ENCODE results near the gene RBKS. TPM values are rescaled to one million over a fixed set of nuclear protein-coding genes. Genes with fewer than 3 reads are reported as not detected.

The RBKS gene
- total and polyA plus RNA-seq, 2 donors, result 1.8 to 4.2 TPM

DNA sequence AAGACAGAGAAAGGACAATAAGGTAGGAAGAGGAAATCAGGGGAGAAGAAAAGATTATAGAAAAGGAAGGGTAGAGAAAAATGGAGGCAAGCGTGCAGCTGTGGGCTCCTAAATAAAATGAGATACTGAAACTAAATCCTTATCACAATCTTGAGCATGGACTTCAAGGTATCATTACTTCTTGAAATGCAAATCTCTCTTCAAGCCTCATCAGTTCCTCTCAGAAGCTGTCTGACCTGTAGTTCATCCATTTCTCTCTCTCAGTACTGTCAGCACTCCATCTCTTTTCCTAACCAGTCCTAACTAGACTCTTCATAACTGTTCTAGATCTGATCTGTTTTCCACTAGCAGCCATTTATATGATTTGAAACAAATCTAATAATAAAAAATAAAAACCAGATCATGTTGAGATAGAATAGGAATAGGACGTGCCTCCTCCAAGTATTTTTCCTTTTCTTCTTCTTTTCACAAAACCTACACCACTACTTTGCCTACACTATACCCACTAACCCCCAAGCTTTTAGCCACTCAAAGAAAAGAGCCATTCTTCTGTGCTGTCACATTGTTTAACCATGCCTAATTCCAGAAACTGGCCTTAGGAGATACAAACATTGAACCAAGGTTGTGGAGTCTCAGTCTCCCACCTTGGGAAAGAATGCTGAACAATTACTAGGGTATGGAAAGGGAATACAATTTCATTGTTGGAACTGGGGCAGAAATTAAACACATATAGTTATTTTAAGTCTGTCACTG, 21.4 kb upstream of the RBKS start:
- no peaks in the 10 kb centered on the region for H3K36me3 ChIP-seq (ENCODE audit: control insufficient read depth in 2 of 2, insufficient read depth in 2 of 2, low read length in 1 of 2)
- no peaks in the 10 kb centered on the region for H3K27me3 ChIP-seq (ENCODE audit: control insufficient read depth in 2 of 2, insufficient read depth in 1 of 2, low read length in 1 of 2)
- H3K27ac ChIP-seq (ENCODE audit: low read depth in 1 of 2, low read length in 1 of 2), result no peak overlapping the region
- H3K9me3 ChIP-seq (ENCODE audit: control insufficient read depth in 2 of 2, insufficient read depth in 1 of 2, low read length in 1 of 2), result no peaks in the 10 kb centered on the region
- DNase-seq (ENCODE audit: low read depth in 6 of 9, low spot score in 9 of 9), result no peak
- H3K4me1 ChIP-seq (ENCODE audit: control insufficient read depth in 2 of 2, insufficient read depth in 2 of 2, low read length in 2 of 2), result no peaks in the 10 kb centered on the region
- WGBS, result 98% methylated on average over 2 of the region's 2 CpGs
- H3K4me3 ChIP-seq (ENCODE audit: low read length in 2 of 2), result no peak overlapping the region

DNA sequence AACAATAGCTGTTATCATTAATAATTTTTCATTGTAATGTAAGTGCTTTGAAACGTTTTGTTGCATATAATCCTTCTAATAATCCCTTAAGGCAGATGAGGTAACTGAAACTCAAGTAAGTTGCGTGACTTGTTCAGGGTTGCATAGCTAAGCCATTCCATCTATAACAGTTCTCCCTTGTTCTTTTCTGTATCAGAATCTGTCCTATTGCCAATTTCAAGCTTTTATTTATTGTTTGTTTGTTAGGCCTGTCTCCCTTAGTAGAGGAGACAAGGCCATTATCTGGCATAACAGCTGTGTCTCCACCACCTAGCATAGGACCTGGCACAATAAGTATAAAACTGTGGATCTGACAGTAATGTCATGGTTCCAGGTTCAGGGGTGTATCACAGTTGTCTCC, 19.7 kb upstream of the RBKS start:
- no peaks in the 10 kb centered on the region for H3K27me3 ChIP-seq (ENCODE audit: control insufficient read depth in 2 of 2, insufficient read depth in 1 of 2, low read length in 1 of 2)
- no peak overlapping the region for H3K27ac ChIP-seq (ENCODE audit: low read depth in 1 of 2, low read length in 1 of 2)
- H3K36me3 ChIP-seq (ENCODE audit: control insufficient read depth in 2 of 2, insufficient read depth in 2 of 2, low read length in 1 of 2), result no peaks in the 10 kb centered on the region
- H3K9me3 ChIP-seq (ENCODE audit: control insufficient read depth in 2 of 2, insufficient read depth in 1 of 2, low read length in 1 of 2), result no peaks in the 10 kb centered on the region
- WGBS, result 94% methylated on average over 2 of the region's 2 CpGs
- no peak overlapping the region for H3K4me3 ChIP-seq (ENCODE audit: low read length in 2 of 2)
- no peaks in the 10 kb centered on the region for H3K4me1 ChIP-seq (ENCODE audit: control insufficient read depth in 2 of 2, insufficient read depth in 2 of 2, low read length in 2 of 2)
- no peak for DNase-seq (ENCODE audit: low read depth in 6 of 9, low spot score in 9 of 9)

DNA sequence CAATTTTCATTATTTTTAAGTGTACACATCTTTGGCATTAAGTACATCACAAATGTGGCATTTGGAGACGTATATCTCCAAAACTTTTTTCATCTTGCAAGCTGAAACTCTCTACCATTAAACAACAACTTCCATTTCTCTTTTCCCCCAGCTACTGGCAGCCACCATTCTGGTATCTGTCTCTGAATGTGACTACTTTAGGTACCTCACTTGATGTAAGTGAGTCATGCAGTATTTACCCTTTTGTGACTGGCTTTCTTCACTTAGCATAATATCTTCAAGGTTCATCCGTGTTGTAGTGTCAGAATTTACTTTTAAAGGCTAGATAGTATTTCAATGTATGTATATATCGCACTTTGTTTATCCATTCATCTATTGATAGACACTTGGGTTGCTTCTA, 17.4 kb upstream of the RBKS start:
- no peak overlapping the region for H3K27ac ChIP-seq (ENCODE audit: low read depth in 1 of 2, low read length in 1 of 2)
- no peaks in the 10 kb centered on the region for H3K4me1 ChIP-seq (ENCODE audit: control insufficient read depth in 2 of 2, insufficient read depth in 2 of 2, low read length in 2 of 2)
- DNase-seq (ENCODE audit: low read depth in 6 of 9, low spot score in 9 of 9), result no peak
- WGBS, result 65% methylated on average over 3 of the region's 3 CpGs
- H3K27me3 ChIP-seq (ENCODE audit: control insufficient read depth in 2 of 2, insufficient read depth in 1 of 2, low read length in 1 of 2), result no peaks in the 10 kb centered on the region
- no peak overlapping the region for H3K4me3 ChIP-seq (ENCODE audit: low read length in 2 of 2)
- H3K36me3 ChIP-seq (ENCODE audit: control insufficient read depth in 2 of 2, insufficient read depth in 2 of 2, low read length in 1 of 2), result no peaks in the 10 kb centered on the region
- H3K9me3 ChIP-seq (ENCODE audit: control insufficient read depth in 2 of 2, insufficient read depth in 1 of 2, low read length in 1 of 2), result no peaks in the 10 kb centered on the region

DNA sequence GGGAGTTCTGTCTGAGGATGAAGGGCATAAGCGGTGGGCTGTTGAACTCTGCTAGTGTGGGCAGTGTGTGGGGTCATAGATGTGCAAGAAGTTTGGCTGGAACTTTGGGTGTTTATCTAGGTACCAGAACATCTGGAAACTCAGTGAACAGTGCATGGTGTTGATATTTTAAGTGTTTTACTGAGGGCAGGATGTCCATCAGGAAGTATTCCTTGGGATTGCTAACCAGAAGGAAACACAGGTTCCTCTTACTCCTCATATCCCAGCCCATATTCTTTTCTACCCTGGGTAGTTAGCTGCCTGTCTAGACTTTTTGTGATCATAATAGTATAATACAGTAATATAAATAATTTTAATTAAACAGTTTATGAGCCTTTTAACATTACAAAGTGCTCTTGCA, 15.9 kb upstream of the RBKS start:
- no peak overlapping the region for H3K27ac ChIP-seq (ENCODE audit: low read depth in 1 of 2, low read length in 1 of 2)
- no peaks in the 10 kb centered on the region for H3K9me3 ChIP-seq (ENCODE audit: control insufficient read depth in 2 of 2, insufficient read depth in 1 of 2, low read length in 1 of 2)
- H3K4me3 ChIP-seq (ENCODE audit: low read length in 2 of 2), result no peak overlapping the region
- no peaks in the 10 kb centered on the region for H3K36me3 ChIP-seq (ENCODE audit: control insufficient read depth in 2 of 2, insufficient read depth in 2 of 2, low read length in 1 of 2)
- H3K27me3 ChIP-seq (ENCODE audit: control insufficient read depth in 2 of 2, insufficient read depth in 1 of 2, low read length in 1 of 2), result no peaks in the 10 kb centered on the region
- no peaks in the 10 kb centered on the region for H3K4me1 ChIP-seq (ENCODE audit: control insufficient read depth in 2 of 2, insufficient read depth in 2 of 2, low read length in 2 of 2)
- DNase-seq (ENCODE audit: low read depth in 6 of 9, low spot score in 9 of 9), result no peak
- 100% methylated on average over 1 of the region's 1 CpG for WGBS

DNA sequence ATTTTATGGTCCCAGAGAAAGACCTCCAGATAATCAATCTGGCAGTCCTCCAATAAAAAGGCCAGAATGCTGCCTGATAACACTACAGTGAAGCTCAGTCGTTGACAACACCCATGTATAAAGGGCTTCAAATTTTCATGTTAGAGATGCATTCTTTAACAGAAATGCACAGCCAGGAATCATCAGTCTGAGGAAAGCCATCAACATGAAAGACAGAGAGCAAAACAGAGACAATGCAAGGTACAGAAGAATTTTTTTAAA, 14.1 kb upstream of the RBKS start:
- no peaks in the 10 kb centered on the region for H3K4me1 ChIP-seq (ENCODE audit: control insufficient read depth in 2 of 2, insufficient read depth in 2 of 2, low read length in 2 of 2)
- H3K27ac ChIP-seq (ENCODE audit: low read depth in 1 of 2, low read length in 1 of 2), result no peak overlapping the region
- no peak for DNase-seq (ENCODE audit: low read depth in 6 of 9, low spot score in 9 of 9)
- 95% methylated on average over 1 of the region's 1 CpG for WGBS
- H3K27me3 ChIP-seq (ENCODE audit: control insufficient read depth in 2 of 2, insufficient read depth in 1 of 2, low read length in 1 of 2), result no peaks in the 10 kb centered on the region
- H3K36me3 ChIP-seq (ENCODE audit: control insufficient read depth in 2 of 2, insufficient read depth in 2 of 2, low read length in 1 of 2), result no peaks in the 10 kb centered on the region
- H3K4me3 ChIP-seq (ENCODE audit: low read length in 2 of 2), result no peak overlapping the region
- no peaks in the 10 kb centered on the region for H3K9me3 ChIP-seq (ENCODE audit: control insufficient read depth in 2 of 2, insufficient read depth in 1 of 2, low read length in 1 of 2)

DNA sequence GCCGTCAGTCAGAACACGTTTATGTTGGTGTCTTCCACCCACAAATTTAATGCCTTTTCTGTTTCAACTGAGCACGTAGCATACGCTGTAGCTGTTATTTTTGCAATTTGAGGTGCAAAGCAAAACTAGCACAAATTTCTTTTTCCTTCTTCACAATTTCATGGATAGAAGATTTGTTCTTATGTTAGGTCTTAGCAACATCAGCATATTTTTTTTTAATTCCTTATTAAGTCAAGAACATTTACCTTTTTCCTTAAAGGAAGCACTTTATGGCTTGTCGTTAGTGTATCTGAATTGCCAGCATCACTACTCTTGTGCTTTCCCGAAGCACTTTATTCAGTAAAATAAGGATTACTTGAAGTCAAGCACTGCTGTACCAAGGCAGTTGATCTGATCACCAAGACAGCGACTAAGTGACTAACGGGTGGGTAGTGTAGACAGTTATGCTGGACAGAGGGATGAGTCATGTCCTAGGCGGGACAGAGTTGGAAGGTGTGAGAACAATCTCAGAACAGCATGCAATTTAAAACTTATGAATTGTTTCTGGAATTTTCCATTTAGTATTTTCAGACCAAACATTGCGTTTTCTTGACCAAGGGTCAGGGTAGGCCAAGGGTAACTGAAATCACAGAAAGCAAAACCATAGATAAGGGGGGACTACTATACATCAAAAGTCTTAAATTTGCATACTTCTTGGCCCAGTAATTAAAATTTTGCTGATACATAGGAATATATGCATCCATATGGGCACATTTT, 13.6 kb upstream of the RBKS start:
- DNase-seq (ENCODE audit: low read depth in 6 of 9, low spot score in 9 of 9), result no peak
- Histone ChIP-seq H3K9me3 (ENCODE audit: control insufficient read depth in 2 of 2, insufficient read depth in 1 of 2, low read length in 1 of 2) (no peaks in the 10 kb centered on the region), H3K4me1 (ENCODE audit: control insufficient read depth in 2 of 2, insufficient read depth in 2 of 2, low read length in 2 of 2) (no peaks in the 10 kb centered on the region), H3K27me3 (ENCODE audit: control insufficient read depth in 2 of 2, insufficient read depth in 1 of 2, low read length in 1 of 2) (no peaks in the 10 kb centered on the region), H3K36me3 (ENCODE audit: control insufficient read depth in 2 of 2, insufficient read depth in 2 of 2, low read length in 1 of 2) (no peaks in the 10 kb centered on the region), H3K27ac (ENCODE audit: low read depth in 1 of 2, low read length in 1 of 2) (no peak overlapping the region), H3K4me3 (ENCODE audit: low read length in 2 of 2) (no peak overlapping the region)
- 98% methylated on average over 10 of the region's 10 CpGs for WGBS

DNA sequence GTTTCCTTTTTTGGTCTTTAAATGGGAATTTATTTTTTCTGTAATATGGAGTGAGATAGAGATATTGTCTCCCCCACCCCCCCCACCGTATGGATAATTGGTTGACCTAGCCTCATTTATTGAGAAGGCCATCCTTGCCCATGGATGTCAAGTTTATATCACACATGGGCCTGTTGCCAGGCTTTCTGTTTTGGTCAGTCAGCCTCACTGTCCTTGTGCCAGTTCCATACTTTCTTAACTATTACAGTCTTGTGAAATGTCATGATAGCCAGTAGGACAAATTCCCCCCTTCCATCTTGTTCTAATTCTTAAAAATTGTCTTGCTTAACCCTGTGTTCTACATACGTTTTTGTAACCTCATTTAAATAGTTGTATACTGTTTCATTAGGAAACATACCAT, 12.8 kb upstream of the RBKS start:
- no peaks in the 10 kb centered on the region for H3K27me3 ChIP-seq (ENCODE audit: control insufficient read depth in 2 of 2, insufficient read depth in 1 of 2, low read length in 1 of 2)
- no peaks in the 10 kb centered on the region for H3K9me3 ChIP-seq (ENCODE audit: control insufficient read depth in 2 of 2, insufficient read depth in 1 of 2, low read length in 1 of 2)
- H3K27ac ChIP-seq (ENCODE audit: low read depth in 1 of 2, low read length in 1 of 2), result no peak overlapping the region
- 93% methylated on average over 2 of the region's 2 CpGs for WGBS
- H3K4me1 ChIP-seq (ENCODE audit: control insufficient read depth in 2 of 2, insufficient read depth in 2 of 2, low read length in 2 of 2), result no peaks in the 10 kb centered on the region
- H3K4me3 ChIP-seq (ENCODE audit: low read length in 2 of 2), result no peak overlapping the region
- DNase-seq (ENCODE audit: low read depth in 6 of 9, low spot score in 9 of 9), result no peak
- H3K36me3 ChIP-seq (ENCODE audit: control insufficient read depth in 2 of 2, insufficient read depth in 2 of 2, low read length in 1 of 2), result no peaks in the 10 kb centered on the region

DNA sequence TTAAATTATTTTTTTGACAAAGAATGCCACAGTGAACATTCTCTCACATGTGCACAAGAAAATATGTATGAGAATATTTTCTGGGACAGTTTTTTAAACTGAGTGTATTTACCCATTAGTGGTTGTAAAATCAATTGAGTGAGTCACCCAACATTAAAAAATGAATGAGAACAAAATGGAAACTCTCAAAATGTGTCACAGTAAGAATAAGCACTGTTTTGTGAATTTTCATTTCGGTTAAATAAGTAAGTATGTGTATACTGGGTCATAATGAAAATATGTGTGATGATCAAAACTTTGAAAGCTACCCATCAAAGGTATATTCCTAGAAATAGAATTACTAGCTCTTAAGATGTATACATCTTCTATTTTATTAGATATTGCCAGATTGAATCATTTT, 11.9 kb upstream of the RBKS start:
- DNase-seq (ENCODE audit: low read depth in 6 of 9, low spot score in 9 of 9), result no peak
- Histone ChIP-seq H3K27ac (ENCODE audit: low read depth in 1 of 2, low read length in 1 of 2) (no peak overlapping the region), H3K4me1 (ENCODE audit: control insufficient read depth in 2 of 2, insufficient read depth in 2 of 2, low read length in 2 of 2) (no peaks in the 10 kb centered on the region), H3K9me3 (ENCODE audit: control insufficient read depth in 2 of 2, insufficient read depth in 1 of 2, low read length in 1 of 2) (no peaks in the 10 kb centered on the region), H3K27me3 (ENCODE audit: control insufficient read depth in 2 of 2, insufficient read depth in 1 of 2, low read length in 1 of 2) (no peaks in the 10 kb centered on the region), H3K36me3 (ENCODE audit: control insufficient read depth in 2 of 2, insufficient read depth in 2 of 2, low read length in 1 of 2) (no peaks in the 10 kb centered on the region), H3K4me3 (ENCODE audit: low read length in 2 of 2) (no peak overlapping the region)
- WGBS, result 95% methylated on average over 1 of the region's 1 CpG

DNA sequence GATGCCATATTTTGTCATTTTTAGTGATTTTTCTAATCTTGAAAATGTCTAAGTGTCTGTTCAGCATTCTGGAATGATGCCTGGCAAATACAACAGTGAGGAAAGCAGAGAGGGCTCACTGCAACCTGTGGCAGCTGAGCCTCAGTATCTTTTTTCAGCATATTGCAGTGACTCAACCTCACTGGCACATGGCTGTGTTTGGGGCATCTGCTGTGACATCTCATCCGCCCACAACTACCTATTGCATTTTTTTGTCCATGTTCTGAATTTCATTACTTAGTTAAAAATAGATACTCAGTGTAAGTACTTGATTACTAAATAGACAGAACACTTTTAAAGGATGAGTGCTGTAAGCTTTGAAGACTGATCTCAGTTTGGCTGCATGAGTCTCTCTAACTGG, 11.0 kb upstream of the RBKS start:
- Histone ChIP-seq H3K9me3 (ENCODE audit: control insufficient read depth in 2 of 2, insufficient read depth in 1 of 2, low read length in 1 of 2) (no peaks in the 10 kb centered on the region), H3K27ac (ENCODE audit: low read depth in 1 of 2, low read length in 1 of 2) (no peak overlapping the region), H3K27me3 (ENCODE audit: control insufficient read depth in 2 of 2, insufficient read depth in 1 of 2, low read length in 1 of 2) (no peaks in the 10 kb centered on the region), H3K4me1 (ENCODE audit: control insufficient read depth in 2 of 2, insufficient read depth in 2 of 2, low read length in 2 of 2) (no peaks in the 10 kb centered on the region), H3K4me3 (ENCODE audit: low read length in 2 of 2) (no peak overlapping the region), H3K36me3 (ENCODE audit: control insufficient read depth in 2 of 2, insufficient read depth in 2 of 2, low read length in 1 of 2) (peaks cover 6 to 7% of the 10 kb centered on the region in 2 donors)
- no peak for DNase-seq (ENCODE audit: low read depth in 6 of 9, low spot score in 9 of 9)
- WGBS, result 89% methylated on average over 1 of the region's 1 CpG
